M059J (cell line): Measurements from ENCODE around the gene HENMT1. TPM values are rescaled to one million over a fixed set of nuclear protein-coding genes. Genes with fewer than 3 reads are reported as not detected.
A peak's percentile ranks its signal among the peaks of the same experiment; 100 is the strongest.

ENCODE experiments used
- DNase-seq: peaks from one replicate; pipeline ENCODE4 v3.0.0-alpha.2; 2012; ENCODE audit warnings: low read depth
- total RNA-seq: library from RNA; depleted of rRNA; stranded (reverse); fragments of >200 nt; shearing (Covaris generic); gene quantifications from 2 replicates; pipeline ENCODE4 v1.2.3, GENCODE V29; 2014; rRNA removed

Gene HENMT1
- total RNA-seq, 1 experiment from 2014 or later = not detected

- no peak for DNase-seq
These were observed 32.2 kb downstream of the HENMT1 start for GRCh38 chr1:108628665-108629064.

GRCh38 chr1:108627951-108628350 is 32.9 kb downstream of the HENMT1 start:
- DNase-seq = no peak

- no peak for DNase-seq
These were observed 33.6 kb downstream of the HENMT1 start for GRCh38 chr1:108627256-108627655.

- DNase-seq = no peak
These were observed 36.8 kb downstream of the HENMT1 start for GRCh38 chr1:108624069-108624468.

GRCh38 chr1:108617724-108618056 is 43.2 kb downstream of the HENMT1 start:
- DNase-seq = no peak

- DNase-seq = no peak
These were observed 43.7 kb downstream of the HENMT1 start for GRCh38 chr1:108617008-108617723.

- no peak for DNase-seq
These were observed 45.3 kb downstream of the HENMT1 start for GRCh38 chr1:108615544-108615943.

- no peak for DNase-seq
These were observed 48.4 kb downstream of the HENMT1 start for GRCh38 chr1:108612496-108612895.

GRCh38 chr1:108611984-108612383 is 48.9 kb downstream of the HENMT1 start:
- no peak for DNase-seq

GRCh38 chr1:108610073-108610472 is 50.8 kb downstream of the HENMT1 start:
- DNase-seq = no peak

- DNase-seq = no peak
These were observed 51.3 kb downstream of the HENMT1 start for GRCh38 chr1:108609483-108610049.

GRCh38 chr1:108606478-108606877 is 54.4 kb downstream of the HENMT1 start:
- DNase-seq = no peak

GRCh38 chr1:108605633-108606032 is 55.3 kb downstream of the HENMT1 start:
- no peak for DNase-seq

GRCh38 chr1:108601708-108602410 is 59.0 kb downstream of the HENMT1 start:
- DNase-seq = peak; percentile 75

GRCh38 chr1:108600504-108600903 is 60.4 kb downstream of the HENMT1 start:
- no peak for DNase-seq

GRCh38 chr1:108598340-108598739 is 62.6 kb downstream of the HENMT1 start:
- no peak for DNase-seq

Other genes starting within 250 kb of the HENMT1 start
- not detected in 2 replicates for gene NBPF6, start 210.8 kb downstream of the HENMT1 start, total RNA-seq
- 12.6 and 15.4 TPM in 2 replicates for gene EEIG2, start 101.0 kb downstream of the HENMT1 start, total RNA-seq
- gene PRPF38B, start 31.2 kb upstream of the HENMT1 start, total RNA-seq = 8.5 and 10.8 TPM in 2 replicates
- gene FNDC7, start 51.8 kb upstream of the HENMT1 start, total RNA-seq = not detected in 2 replicates
- 55.4 and 57.3 TPM in 2 replicates for gene STXBP3, start 85.6 kb upstream of the HENMT1 start, total RNA-seq
- 0.37 and 2.3 TPM in 2 replicates for gene AKNAD1, start 196.0 kb upstream of the HENMT1 start, total RNA-seq
- 50.1 and 69.1 TPM in 2 replicates for gene GPSM2, start 215.9 kb upstream of the HENMT1 start, total RNA-seq